HCT116 (cell line): ENCODE results near the gene STX19. TPM values are rescaled to one million over a fixed set of nuclear protein-coding genes. Genes with fewer than 3 reads are reported as not detected.

Experiments
- ATAC-seq: fragments of 200-7000 bp; cut with Tn5 transposase; 2 replicates; pipeline ENCODE4 v1.9.1; 2020; ENCODE audit warnings: mild to moderate bottlenecking, moderate library complexity
- BruUV-seq: library from RNA; stranded (reverse); fragments of 400-500 nt; replicated peaks from 2 replicates; lab custom pipeline; 2021; lab: Mats Ljungman, UMichigan
- CTCF ChIA-PET: fragments of 300-600 bp; sonication (Branson Sonifier 250); formaldehyde crosslinking; loops from one replicate; lab custom pipeline; 2021; ENCODE audit warnings: antibody characterized with exemption; lab: Charles Lee
- POLR2A ChIA-PET: fragments of 300-600, 350-600 bp; sonication (Branson Sonifier 250); formaldehyde crosslinking; loops from one replicate; lab custom pipeline; 2021; ENCODE audit warnings: antibody characterized with exemption; lab: Charles Lee
- RAD21 ChIA-PET, 2 experiments: fragments of 300-600 bp; sonication (Branson Sonifier 250); formaldehyde crosslinking; loops; one replicate each; lab custom pipeline; 2023; ENCODE audit warnings: low total read pairs in 2 of 2; ENCODE audit not compliant: uncharacterized antibody in 2 of 2, unreplicated experiment in 2 of 2, low non-redundant PET in 1 of 2; lab: Charles Lee
- DNase-seq: peaks from one replicate; pipeline ENCODE4 v3.0.0-alpha.2; 2010; ENCODE audit warnings: low read depth, low spot score
- H2AFZ ChIP-seq: fragments of 200-600 bp; shearing (Covaris generic), sonication (generic); 2 replicates; pipeline ENCODE4 v1.6.1; 2017; ENCODE audit warnings: low read depth, mixed run types, mixed read lengths, antibody characterized with exemption, low read length; ENCODE audit not compliant: poor library complexity, severe bottlenecking
- H3K27ac ChIP-seq: 2 replicates; pipeline ENCODE4 v1.5.1; 2012; ENCODE audit warnings: low read depth, low read length
- H3K27me3 ChIP-seq: fragments of 200-600 bp; sonication (generic); 2 replicates; pipeline ENCODE4 v1.6.1; 2016; ENCODE audit warnings: mixed run types, low read length, mixed read lengths; ENCODE audit not compliant: insufficient read depth
- H3K36me3 ChIP-seq, 2 experiments: fragments of 200-500 bp in 1 of 2; fragments of 200-600 bp in 1 of 2; sonication (Bioruptor generic) in 1 of 2; sonication (generic) in 1 of 2; 2 replicates each; pipeline versions ENCODE4 v1.5.1 to v1.6.1; 2014 to 2016; ENCODE audit warnings: low read length in 2 of 2, inconsistent platforms in 1 of 2, mixed read lengths in 1 of 2, mixed run types in 1 of 2; ENCODE audit not compliant: insufficient read depth in 2 of 2, control insufficient read depth in 1 of 2
- H3K4me1 ChIP-seq, 2 experiments: fragments of 200-600 bp in 1 of 2; sonication (generic) in 1 of 2; 2 replicates each; pipeline versions ENCODE4 v1.5.1 to v1.6.1; 2012 to 2017; ENCODE audit warnings: low read length in 2 of 2, inconsistent platforms in 1 of 2, mild to moderate bottlenecking in 1 of 2, mixed read lengths in 1 of 2, mixed run types in 1 of 2, moderate library complexity in 1 of 2; ENCODE audit not compliant: insufficient read depth in 2 of 2, control insufficient read depth in 1 of 2
- H3K4me2 ChIP-seq: fragments of 200-600 bp; sonication (generic); 2 replicates; pipeline ENCODE4 v1.6.1; 2017; ENCODE audit warnings: mixed run types, low read length, mixed read lengths
- H3K4me3 ChIP-seq, 2 experiments: fragments of 200-600 bp in 1 of 2; sonication (generic) in 1 of 2; replicated peaks in 1 of 2; 2 replicates each; pipeline ENCODE4 v1.5.1; 2011 to 2016; ENCODE audit warnings: low read length in 2 of 2, control low read depth in 1 of 2, low read depth in 1 of 2, mild to moderate bottlenecking in 1 of 2, mixed read lengths in 1 of 2, mixed run types in 1 of 2
- H3K79me2 ChIP-seq: fragments of 200-600 bp; sonication (generic); 2 replicates; pipeline ENCODE4 v1.6.1; 2017; ENCODE audit warnings: mild to moderate bottlenecking, mixed run types, low read length, moderate library complexity, mixed read lengths; ENCODE audit not compliant: insufficient read depth
- H3K9ac ChIP-seq: fragments of 200-600 bp; sonication (generic); 2 replicates; pipeline ENCODE4 v1.6.1; 2016; ENCODE audit warnings: low read length, mixed read lengths
- H3K9me2 ChIP-seq: fragments of 200-600 bp; sonication (generic), shearing (Covaris generic); 2 replicates; pipeline ENCODE4 v1.6.1; 2017; ENCODE audit warnings: mixed run types, mild to moderate bottlenecking, moderate library complexity; ENCODE audit not compliant: insufficient read depth
- H3K9me3 ChIP-seq, 2 experiments: fragments of 200-500 bp in 1 of 2; fragments of 200-600 bp in 1 of 2; sonication (Bioruptor generic) in 1 of 2; sonication (generic) in 1 of 2; 2 replicates each; pipeline ENCODE4 v1.6.1; 2014 to 2017; ENCODE audit warnings: low read length in 2 of 2, mixed read lengths in 2 of 2, inconsistent platforms in 1 of 2, low read depth in 1 of 2, mild to moderate bottlenecking in 1 of 2, mixed run types in 1 of 2, moderate library complexity in 1 of 2; ENCODE audit not compliant: control insufficient read depth in 1 of 2, insufficient read depth in 1 of 2
- H4K20me1 ChIP-seq: fragments of 200-600 bp; sonication (generic), shearing (Covaris generic); 2 replicates; pipeline ENCODE4 v1.6.1; 2017; ENCODE audit warnings: mixed run types, mild to moderate bottlenecking, moderate library complexity; ENCODE audit not compliant: insufficient read depth
- CTCF ChIP-seq, 3 experiments: fragments of 200-600 bp in 1 of 3; sonication (generic) in 1 of 3; IDR thresholded peaks in 2 of 3; conservative IDR thresholded peaks in 1 of 3; 2 replicates each; pipeline ENCODE4 v1.5.1; 2012 to 2017; ENCODE audit warnings: low read depth in 2 of 3, low read length in 2 of 3, antibody characterized with exemption in 1 of 3, borderline replicate concordance in 1 of 3, control low read depth in 1 of 3, mild to moderate bottlenecking in 1 of 3, mixed read lengths in 1 of 3, mixed run types in 1 of 3, moderate library complexity in 1 of 3; ENCODE audit not compliant: insufficient read depth in 1 of 3
- EZH2 ChIP-seq: fragments of 200-600 bp; sonication (generic); IDR thresholded peaks from 2 replicates; pipeline ENCODE4 v1.6.1; 2017; ENCODE audit warnings: antibody characterized with exemption, mixed run types
- FOSL1 ChIP-seq: IDR thresholded peaks from 2 replicates; pipeline ENCODE4 v1.6.1; 2012; ENCODE audit warnings: low read depth
- JUND ChIP-seq: IDR thresholded peaks from 2 replicates; pipeline ENCODE4 v1.6.1; 2012
- POLR2A ChIP-seq: IDR thresholded peaks from 2 replicates; pipeline ENCODE4 v1.7.0; 2011; ENCODE audit warnings: borderline replicate concordance; ENCODE audit not compliant: insufficient read depth, insufficient read length; ENCODE audit errors: extremely low read depth
- REST ChIP-seq: IDR thresholded peaks from 2 replicates; pipeline ENCODE4 v1.6.1; 2012; ENCODE audit warnings: low read depth
- SIN3A ChIP-seq: IDR thresholded peaks from 2 replicates; pipeline ENCODE4 v1.6.1; 2012; ENCODE audit warnings: low read depth
- SP1 ChIP-seq: IDR thresholded peaks from 2 replicates; pipeline ENCODE4 v1.6.1; 2012; ENCODE audit warnings: low read depth
- SRF ChIP-seq: IDR thresholded peaks from 2 replicates; pipeline ENCODE4 v1.6.1; 2012; ENCODE audit warnings: low read depth
- YY1 ChIP-seq: IDR thresholded peaks from 2 replicates; pipeline ENCODE4 v1.6.1; 2011; ENCODE audit warnings: low read length, low read depth, moderate library complexity, mild to moderate bottlenecking; ENCODE audit not compliant: insufficient replicate concordance; ENCODE audit errors: extremely low read depth
- intact Hi-C: fragments of 100-400 bp; cut with micrococcal nuclease; formaldehyde crosslinking; loops from 2 replicates; pipeline ENCODE4 v1.10.0; 2022
- total RNA-seq: library from RNA; stranded (reverse); gene quantifications from one replicate; pipeline ENCODE4 v1.2.1, GENCODE V29; 2021; ENCODE audit not compliant: unreplicated experiment

The STX19 gene
- total RNA-seq, 1 experiment from 2014 or later: not detected

DNA sequence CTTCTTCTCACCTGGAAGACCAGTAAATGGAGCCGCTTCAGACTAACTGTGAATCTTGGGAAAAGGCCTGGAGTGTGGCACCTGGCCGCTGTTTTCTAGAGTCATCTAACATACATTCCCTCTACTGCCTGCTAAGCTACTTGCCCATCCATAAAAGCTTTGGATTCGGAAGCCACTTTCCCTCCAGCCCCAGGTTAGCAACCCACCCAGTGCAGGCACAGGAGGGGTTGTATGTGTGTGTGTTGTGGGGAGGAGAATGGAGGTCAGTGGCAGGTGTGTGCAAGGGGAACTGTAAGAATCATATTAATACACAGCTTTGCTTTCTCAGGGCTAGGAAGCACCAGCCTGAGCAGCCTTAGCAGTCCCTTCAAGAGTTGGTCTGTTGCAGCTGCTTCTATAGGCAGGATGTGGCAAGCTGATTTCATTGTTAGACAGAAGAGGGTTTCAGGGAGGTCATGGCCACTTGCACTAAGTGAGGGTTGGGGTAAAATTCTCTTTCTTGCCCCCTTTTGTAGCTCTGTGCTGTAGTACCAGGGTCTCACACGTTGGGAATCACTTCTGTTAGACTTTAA lies 43.4 kb upstream of the STX19 start:
- ATAC-seq (no peak), DNase-seq (no peak)
- ChIA-PET RAD21 (no interaction called here), POLR2A (no interaction called here), CTCF (no interaction called here)
- Histone ChIP-seq H3K4me1 (no peaks in the 10 kb centered on the region), H3K4me3 (no peak overlapping the region), H3K4me2 (no peak overlapping the region), H3K9me3 (no peaks in the 10 kb centered on the region), H3K9me2 (no peaks in the 10 kb centered on the region), H3K27me3 (no peaks in the 10 kb centered on the region), H2AFZ (no peak overlapping the region), H3K79me2 (no peaks in the 10 kb centered on the region; the same call in 1 of the 2 replicates), H4K20me1 (no peaks in the 10 kb centered on the region), H3K27ac (no peak overlapping the region), H3K9ac (no peak overlapping the region), H3K36me3 (no peaks in the 10 kb centered on the region)
- intact Hi-C loops: no loop called here
- TF ChIP-seq SP1 (no peak), POLR2A (no peak), REST (no peak), EZH2 (no peak), FOSL1 (no peak), SRF (no peak), YY1 (no peak), JUND (no peak), CTCF (IDR thresholded peaks at IDR 0.05 in 2 of 3, conservative IDR thresholded peaks at IDR 0.05 in 1 of 3; ENCODE audit: borderline replicate concordance in 1 of 3, insufficient read depth in 1 of 3, low read depth in 2 of 3, low read length in 2 of 3) (no peak), SIN3A (no peak)
- no TSS peak for BruUV-seq
